Urothelium cell line (cell line): ENCODE measurements around the gene PRICKLE3.

Source experiments
- DNase-seq: peaks from one replicate; pipeline ENCODE4 v3.0.0; 2011; ENCODE audit warnings: low spot score, mixed read lengths
- FAIRE-seq: peaks from 2 replicates; lab custom pipeline; 2011; peaks lifted over from hg19 to GRCh38; lab: Jason Lieb, UNC

PRICKLE3 gene, protein sequence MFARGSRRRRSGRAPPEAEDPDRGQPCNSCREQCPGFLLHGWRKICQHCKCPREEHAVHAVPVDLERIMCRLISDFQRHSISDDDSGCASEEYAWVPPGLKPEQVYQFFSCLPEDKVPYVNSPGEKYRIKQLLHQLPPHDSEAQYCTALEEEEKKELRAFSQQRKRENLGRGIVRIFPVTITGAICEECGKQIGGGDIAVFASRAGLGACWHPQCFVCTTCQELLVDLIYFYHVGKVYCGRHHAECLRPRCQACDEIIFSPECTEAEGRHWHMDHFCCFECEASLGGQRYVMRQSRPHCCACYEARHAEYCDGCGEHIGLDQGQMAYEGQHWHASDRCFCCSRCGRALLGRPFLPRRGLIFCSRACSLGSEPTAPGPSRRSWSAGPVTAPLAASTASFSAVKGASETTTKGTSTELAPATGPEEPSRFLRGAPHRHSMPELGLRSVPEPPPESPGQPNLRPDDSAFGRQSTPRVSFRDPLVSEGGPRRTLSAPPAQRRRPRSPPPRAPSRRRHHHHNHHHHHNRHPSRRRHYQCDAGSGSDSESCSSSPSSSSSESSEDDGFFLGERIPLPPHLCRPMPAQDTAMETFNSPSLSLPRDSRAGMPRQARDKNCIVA

DNA sequence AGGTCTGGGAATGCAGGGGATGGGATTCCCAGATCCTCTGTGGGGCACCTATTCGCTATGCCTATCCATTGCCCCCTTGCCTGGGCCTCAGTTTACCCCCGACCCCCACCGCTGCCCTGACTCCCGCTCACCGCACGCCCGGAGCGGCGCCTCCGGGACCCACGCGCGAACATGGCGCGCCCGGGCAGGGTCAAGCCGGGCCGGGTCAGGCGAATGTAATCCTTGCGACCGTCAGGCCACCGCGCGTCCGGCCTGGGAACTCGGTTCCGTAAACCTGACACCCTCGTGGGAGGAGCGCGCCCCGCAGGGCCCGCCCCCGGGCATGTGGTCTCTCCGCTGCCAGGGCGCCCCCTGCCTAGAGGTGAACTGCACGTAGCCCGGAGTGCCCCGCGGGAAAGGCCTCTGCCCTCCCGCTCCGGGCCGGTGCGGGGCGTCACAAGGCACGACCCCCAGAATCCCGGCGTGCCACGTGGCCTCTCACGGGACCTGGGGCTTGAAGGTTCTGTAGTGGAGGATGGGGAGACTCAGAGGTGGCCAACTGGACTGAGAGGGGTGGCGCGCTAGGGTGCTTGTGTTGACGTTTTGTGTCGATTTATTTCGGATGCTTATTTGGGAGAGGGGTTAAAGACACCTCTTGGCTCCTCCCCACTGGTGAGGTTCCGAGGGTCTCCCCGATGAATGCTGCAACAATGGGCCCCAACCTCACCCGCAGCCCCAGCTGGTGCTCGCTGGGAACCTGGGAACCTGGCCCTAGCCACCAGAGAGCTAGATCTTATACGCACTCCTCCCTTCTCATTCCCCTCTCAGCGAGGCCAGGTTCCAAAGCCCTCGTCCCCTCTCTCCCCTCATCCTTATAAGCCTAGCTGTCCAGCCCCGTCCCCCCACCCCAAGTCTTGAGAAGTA is at the start of gene PRICKLE3:
PRICKLE3 (minus strand) TSS at position 249 of the 903 bp plus-strand sequence; CDS start at position 173, 76 bp downstream.
- FAIRE-seq, result no peak
- DNase-seq, result peak; percentile 79

GRCh38 chrX:49233887-49234555 is 47.8 kb upstream of the PRICKLE3 start:
- DNase-seq (no peak), FAIRE-seq (no peak)

GRCh38 chrX:49233176-49233575 is 47.0 kb upstream of the PRICKLE3 start, which contains the start of gene CACNA1F:
Gene CACNA1F, minus strand, starts transcription at chrX:49233340. Its CDS starts 31 bp downstream, at chrX:49233309.
- DNase-seq (no peak), FAIRE-seq (no peak)

DNA sequence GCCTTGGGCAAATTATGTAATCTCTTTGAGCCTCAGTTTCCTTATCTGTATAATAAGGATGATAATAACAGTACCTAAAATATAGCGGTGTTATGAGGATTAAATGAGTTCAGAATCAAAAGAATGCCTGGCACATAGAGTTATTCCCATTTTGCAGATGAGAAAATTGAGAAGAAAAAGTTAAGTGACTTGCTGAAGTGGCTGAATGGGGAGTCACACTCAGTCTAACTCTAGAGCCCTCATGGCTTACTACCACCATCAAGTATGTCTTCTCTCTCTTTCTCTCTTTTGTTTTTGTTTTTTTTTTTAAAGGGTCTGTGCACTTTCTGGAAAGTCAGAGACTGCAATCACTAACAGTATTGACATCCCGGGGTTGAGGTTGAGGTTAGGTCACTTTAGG is 46.4 kb upstream of the PRICKLE3 start:
- FAIRE-seq, result no peak
- DNase-seq, result no peak

GRCh38 chrX:49231333-49232000 is 45.3 kb upstream of the PRICKLE3 start:
- FAIRE-seq (no peak), DNase-seq (no peak)

DNA sequence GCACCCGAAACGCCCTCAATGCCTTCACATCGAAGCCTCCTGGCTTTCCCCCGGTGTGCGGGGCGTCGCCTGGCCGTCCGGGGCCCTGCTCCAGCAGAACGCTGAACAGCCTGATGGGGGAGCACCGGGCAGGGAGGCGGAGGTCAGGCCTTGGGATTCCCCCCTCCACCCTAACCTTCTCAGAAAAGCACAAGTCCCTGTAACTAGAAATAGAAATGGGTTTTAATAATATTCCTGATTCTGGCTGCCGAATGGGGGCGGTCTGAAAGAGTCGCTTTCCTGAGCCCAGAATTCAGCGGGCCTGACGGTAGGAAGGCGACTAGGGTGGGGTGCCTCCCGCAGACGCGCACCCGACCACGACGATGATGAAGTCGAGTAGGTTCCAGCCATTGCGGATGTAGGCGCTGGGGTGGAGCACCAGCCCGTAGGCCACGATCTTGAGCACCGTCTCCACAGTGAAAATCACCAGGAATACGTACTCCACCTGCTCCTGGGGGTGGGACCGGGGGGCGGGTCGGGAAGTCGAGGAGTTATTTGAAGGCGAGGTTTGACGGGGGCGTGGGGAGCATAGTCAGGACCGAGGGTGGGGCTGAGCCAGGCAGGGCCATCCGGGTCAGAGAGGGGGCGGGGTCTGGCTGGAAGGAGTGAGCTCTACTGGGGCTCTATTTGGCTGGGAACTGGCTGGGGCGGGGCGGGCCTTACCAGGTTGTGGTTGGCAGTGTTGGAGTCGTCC is 44.5 kb upstream of the PRICKLE3 start:
- FAIRE-seq (no peak), DNase-seq (no peak)

DNA sequence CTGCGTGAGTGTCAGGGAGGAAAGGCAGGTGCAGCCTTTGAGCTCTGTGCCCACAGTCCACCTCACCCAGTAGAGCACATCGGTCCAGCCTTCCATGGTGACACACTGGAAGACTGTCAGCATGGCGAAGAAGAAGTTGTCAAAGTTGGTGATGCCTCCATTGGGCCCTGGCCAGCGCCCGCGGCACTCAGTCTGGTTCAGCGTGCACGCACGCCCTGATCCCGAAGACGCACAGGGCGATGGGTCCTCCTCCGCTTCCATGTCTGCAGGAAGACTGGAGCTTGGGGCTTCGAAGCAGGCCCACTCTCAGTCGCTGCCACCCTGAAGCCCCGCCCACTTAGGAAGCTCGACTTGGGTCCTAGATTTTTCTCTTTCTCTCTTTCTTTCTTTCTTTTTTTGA is 42.0 kb upstream of the PRICKLE3 start:
- no peak for DNase-seq
- no peak for FAIRE-seq

DNA sequence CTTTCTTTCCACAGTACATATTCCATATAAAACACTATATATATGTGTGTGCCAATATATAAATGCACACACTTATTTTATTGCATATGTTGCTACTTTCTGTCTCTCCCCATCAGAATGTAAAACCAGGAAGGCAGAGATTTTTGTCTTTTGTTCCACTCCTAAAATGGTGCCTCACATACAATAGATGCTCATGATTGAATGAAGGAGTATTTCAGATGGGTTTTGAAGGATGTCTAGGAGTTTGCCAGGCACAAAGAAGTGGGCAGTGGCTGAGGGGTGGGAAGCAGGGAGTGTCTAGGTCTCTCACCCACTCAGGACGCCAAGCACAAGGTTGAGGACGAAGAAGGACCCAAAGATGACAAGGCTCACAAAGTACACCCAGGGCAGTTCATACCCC is 41.6 kb upstream of the PRICKLE3 start:
- FAIRE-seq, result no peak

GRCh38 chrX:49226946-49227345 is 40.8 kb upstream of the PRICKLE3 start:
- DNase-seq (no peak), FAIRE-seq (no peak)

More for the DNA sequence above, 41.6 kb upstream of the PRICKLE3 start:
- DNase-seq, result no peak

GRCh38 chrX:49225858-49226257 is 39.7 kb upstream of the PRICKLE3 start:
- FAIRE-seq (no peak), DNase-seq (no peak)

GRCh38 chrX:49221868-49222267 is 35.7 kb upstream of the PRICKLE3 start:
- no peak for DNase-seq
- FAIRE-seq, result no peak

DNA sequence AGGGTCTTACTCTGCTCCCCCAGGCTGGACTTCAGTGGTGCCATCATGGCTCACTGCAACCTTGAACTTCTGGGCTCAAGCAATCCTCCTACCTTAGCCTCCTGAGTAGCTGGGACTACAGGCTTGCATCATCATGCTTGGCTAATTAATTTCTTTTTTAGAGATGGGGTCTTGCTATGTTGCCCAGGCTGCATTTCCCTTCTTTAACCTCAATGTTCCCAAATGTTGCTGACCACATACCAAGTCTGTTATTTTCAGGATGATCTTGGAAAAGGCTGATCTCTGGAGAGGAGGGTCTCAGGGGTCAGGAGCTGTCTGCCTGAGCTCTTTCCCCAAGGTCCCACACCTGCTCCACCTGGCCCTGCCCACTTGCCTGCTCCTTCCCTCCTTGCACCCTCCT is 33.9 kb upstream of the PRICKLE3 start:
- FAIRE-seq, result no peak
- DNase-seq, result no peak

DNA sequence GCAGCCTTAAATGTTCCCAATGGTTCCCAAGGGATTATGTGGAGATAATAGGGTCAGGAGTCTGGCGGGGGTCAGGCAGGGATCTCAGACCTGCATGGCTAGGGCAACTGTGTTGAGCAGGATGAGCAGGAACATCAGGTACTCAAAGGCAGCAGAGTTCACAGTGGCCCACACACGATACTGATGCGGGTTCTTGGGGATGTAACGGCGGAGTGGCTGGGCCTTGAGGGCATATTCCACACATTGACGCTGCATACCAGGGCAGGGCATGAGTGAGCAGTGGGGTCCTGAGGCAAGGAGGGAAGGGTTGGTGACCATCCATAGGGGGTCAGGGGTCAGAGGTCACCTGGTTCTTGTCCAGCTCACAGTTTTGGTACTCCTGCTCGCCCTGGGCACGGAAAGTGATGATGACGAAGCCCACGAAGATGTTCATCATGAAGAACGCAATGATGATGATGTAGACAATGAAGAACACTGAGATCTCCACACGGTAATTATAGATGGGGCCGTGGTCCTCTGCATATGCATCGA is 28.9 kb upstream of the PRICKLE3 start:
- FAIRE-seq, result no peak
- DNase-seq, result no peak

GRCh38 chrX:49214416-49214815 is 28.2 kb upstream of the PRICKLE3 start:
- no peak for DNase-seq
- FAIRE-seq, result no peak

DNA sequence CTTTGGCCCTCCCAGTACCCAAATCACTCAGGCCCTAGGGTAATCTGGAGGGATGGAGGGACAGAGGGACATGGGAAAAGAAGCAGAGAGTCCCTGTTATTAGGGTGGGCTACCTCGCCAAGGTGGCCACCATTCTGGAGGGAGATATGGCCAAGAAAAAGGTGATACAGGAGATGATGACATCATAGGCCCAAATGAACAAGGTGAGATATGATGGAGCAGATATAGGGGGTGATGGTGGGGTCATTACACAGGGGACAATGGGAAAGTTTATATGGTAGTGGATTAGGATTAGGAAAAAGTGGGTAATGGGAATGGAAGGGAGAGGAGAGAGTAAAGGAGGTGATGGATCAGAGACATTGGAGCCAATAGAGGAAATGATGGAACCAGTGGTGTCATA is 26.7 kb upstream of the PRICKLE3 start:
- no peak for DNase-seq
- FAIRE-seq, result no peak

- DNase-seq (no peak), FAIRE-seq (no peak)
Observed at GRCh38 chrX:49212209-49212608, 26.0 kb upstream of the PRICKLE3 start.

DNA sequence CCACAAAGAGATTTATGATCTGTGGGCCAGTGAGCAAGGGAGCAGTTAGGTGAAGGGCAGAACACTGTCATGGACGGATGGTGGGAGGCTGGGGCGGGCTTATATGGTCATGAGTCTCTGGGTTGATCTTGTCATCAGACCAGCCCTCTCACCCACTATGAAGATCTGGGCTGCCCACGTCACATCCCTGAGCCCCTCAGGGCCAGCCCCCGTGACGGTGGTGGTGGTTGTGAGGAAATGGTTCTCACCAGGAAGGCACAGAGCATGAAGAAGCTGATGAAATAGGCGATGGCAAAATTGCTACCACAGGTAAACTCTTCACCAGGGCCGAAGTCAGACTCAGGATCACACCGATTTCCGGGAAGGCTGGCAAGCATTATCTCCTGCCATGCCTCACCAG is 24.9 kb upstream of the PRICKLE3 start:
- DNase-seq (no peak), FAIRE-seq (no peak)

DNA sequence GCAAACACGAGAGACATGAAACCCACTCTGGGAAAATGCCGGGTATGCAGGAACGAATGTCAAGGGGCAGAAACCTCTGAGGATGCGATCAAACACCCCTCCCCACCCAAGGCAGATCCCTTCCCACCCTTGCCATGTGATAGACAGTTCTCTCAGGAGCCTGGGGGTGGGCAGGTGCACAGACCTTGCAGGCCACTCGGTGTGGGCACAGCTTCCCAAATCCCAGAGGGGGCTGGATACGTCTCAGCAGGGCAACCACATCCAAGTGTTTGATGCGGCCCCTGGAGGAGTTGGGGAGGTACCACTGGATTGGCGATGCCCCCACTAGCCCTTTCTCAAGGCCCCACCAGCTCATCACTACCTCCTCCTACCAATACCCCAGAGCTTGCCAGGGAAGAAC is 24.2 kb upstream of the PRICKLE3 start:
- no peak for FAIRE-seq
- no peak for DNase-seq
